A549 (cell line): ENCODE results near the gene APPL1.

ENCODE experiments used
- BHLHE40 ChIP-seq: IDR thresholded peaks from 2 replicates; pipeline ENCODE4 v1.6.1; 2012; ENCODE audit warnings: low read depth, low read length, inconsistent platforms
- CBX8 ChIP-seq: fragments of 200-600 bp; sonication (generic); IDR thresholded peaks from 2 replicates; pipeline ENCODE4 v1.6.1; 2016
- CTCF ChIP-seq: fragments of >200 bp; sonication (Bioruptor Twin); formaldehyde crosslinking; IDR thresholded peaks from 3 replicates; pipeline ENCODE4 v1.5.1; 2016
- FOSL2 ChIP-seq, 2 experiments: fragments of 450-650 bp in 1 of 2; fragments of >200 bp in 1 of 2; sonication (Bioruptor Twin) in 1 of 2; formaldehyde crosslinking; IDR thresholded peaks; 2 replicates each; pipeline versions ENCODE4 v1.5.0 to v1.6.1; 2016 to 2020; ENCODE audit warnings: mild to moderate bottlenecking in 1 of 2, moderate library complexity in 1 of 2
- MAX ChIP-seq: IDR thresholded peaks from 2 replicates; pipeline ENCODE4 v1.6.1; 2012
- MYC ChIP-seq: IDR thresholded peaks from 2 replicates; pipeline ENCODE4 v1.6.1; 2012; ENCODE audit warnings: mild to moderate bottlenecking, inconsistent platforms, low read length, improper control_type of control experiment, borderline replicate concordance
- POLR2A ChIP-seq: IDR thresholded peaks from 2 replicates; pipeline ENCODE4 v1.6.1; 2012; ENCODE audit warnings: mild to moderate bottlenecking, low read length
- REST ChIP-seq: fragments of 200-600 bp; sonication (generic); IDR thresholded peaks from 2 replicates; pipeline ENCODE4 v1.6.1; 2016; ENCODE audit warnings: antibody characterized with exemption, mild to moderate bottlenecking, moderate library complexity

DNA sequence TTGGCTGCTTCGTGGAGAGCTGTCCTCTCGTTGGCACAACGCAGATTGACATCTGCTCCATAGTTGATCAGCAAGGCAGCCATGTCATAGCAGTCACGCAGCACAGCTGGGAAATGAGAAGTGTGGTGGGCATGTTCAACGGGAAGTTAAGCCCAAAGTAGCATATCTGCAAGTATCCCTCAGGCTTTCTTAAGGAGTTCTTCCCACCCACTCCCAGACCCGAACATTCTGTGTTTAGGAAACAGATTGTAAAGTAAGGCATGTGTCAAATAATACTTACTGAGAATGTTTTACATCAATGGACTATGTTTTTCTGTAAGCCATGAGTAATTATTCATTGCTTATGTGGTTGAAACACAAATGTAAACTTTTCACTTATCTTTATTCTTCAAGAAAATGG is 55.8 kb downstream of the APPL1 start:
- no peak for TF ChIP-seq BHLHE40
- no peak for TF ChIP-seq POLR2A
- TF ChIP-seq CTCF: no peak
- no peak for TF ChIP-seq MYC
- TF ChIP-seq CBX8: no peak
- TF ChIP-seq MAX: no peak
- TF ChIP-seq REST: no peak
- TF ChIP-seq FOSL2 (IDR thresholded peaks at IDR 0.05): no peak
- no peak for TF ChIP-seq FOSL2 (CRISPR knock-in tag; IDR thresholded peaks at IDR 0.05)
